Measurements from ENCODE around the gene RPS27.
"Not testable (repeated sequence)": the region's sequence is repeated elsewhere in the genome, so short reads cannot be mapped to it uniquely, and the experiment has no call there.

RPS27 gene

DNA sequence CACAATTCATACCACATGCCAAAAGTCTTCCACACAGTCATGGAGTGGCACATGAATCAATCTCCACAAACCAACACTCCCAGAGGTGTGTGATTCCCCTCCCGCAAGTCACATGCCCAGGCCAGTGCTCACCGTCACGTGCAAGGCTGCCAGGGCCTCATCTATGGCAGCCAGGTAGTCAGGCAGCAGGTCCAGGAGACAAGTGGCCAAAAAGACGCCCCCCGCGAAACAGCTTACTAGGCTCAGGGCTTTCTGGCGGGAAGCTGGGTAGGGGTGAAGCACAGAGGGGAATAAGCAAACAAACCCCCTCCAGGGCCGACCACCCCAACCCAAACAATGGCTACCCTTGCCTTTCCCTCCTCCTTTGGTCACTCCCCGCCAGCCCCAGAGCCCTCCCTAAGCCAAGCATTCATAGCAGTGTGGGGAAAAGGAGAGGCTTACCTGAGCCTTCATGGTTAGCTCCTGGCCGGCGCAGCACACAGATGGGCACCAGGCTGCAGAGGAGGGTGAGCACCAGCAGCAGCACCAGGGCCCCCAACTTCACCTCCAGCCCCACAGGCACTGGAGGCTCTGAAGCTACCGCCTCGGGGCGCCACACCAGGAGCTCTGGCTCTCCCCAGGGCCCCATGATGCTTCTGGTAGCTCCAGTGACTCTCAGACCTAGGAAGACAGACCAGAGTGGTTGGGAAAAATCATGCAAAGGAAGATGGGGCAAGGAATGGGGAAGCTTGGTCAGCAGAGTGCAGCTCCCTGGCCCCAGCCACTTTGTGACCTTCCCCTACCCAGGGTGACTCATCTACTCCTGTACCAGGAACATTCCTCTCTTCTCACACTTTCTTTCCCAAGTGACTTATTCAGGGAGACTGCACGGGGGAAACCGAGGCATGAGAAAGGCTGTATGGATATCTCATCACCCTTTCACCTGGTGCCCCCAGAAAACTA is 28.2 kb upstream of the RPS27 start:
- no peak for DNase-seq

DNA sequence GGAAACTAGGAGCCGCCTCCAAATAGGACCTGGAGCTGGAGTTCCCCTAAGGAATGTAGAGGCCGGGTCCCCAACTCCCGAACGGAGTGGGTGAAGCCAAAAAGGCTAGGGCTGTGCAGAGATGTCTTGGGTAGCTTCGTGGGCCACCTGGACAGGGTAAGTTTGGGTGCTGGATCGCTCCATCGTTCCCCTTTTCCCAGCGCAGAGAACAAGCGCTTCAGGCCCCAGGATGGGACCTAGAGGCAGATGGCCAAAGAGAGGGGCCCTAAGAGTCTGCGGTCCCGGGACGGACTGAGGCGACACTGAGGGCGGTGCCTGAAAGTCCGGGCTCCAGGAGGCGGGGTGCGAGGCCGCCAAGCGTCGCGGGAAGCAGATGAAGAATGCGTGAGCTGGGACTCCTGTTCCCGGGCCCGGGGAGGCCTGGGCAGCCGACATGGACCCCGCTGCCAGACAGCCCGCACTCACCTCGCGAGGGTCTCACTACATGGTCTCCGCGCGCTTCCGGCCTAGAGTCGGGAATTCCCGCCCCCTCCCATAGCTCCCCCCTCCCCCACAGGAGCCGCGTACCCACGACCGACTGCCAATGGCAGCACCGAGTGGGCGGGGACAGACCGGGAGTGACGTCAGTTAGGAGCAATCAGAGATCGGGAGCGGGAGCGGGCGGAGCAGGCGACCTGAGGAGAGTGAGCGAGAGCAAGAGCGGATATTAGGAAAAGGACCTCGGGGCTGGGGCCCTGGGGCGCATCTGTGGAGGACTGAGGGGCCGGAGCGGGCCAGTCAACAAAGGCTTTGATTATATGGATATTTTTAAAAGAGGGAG is 27.3 kb upstream of the RPS27 start, which contains the start of gene SLC39A1:
SLC39A1 (minus strand) TSS at position 508 of the 820 bp plus-strand sequence. CDS start 822 bp downstream, outside the sequence.
- DNase-seq = peak; percentile 95

DNA sequence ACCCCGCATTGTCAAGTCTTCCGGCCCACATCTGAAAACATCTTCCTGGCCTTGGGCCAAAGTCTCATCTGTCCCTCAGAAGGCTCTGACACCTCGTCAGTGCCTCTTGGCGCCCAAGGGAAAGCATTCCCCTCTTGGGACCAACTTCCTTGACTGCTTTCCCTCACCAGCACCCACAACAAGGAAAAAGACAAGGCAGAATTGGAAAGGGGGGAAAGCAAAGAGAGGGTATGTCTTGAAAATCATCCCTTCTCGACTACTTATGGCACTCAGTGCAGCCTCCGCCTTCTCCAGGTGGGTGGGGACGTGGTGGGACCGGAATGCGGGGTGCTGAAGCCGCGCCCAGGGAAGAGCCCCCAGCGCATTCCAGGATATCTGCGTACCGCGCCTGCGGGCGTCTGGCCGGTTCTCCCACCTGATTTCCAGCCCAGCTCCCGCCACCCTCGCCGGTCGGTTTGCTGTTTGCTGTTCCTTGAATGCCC is 26.7 kb upstream of the RPS27 start:
- no peak for DNase-seq

DNA sequence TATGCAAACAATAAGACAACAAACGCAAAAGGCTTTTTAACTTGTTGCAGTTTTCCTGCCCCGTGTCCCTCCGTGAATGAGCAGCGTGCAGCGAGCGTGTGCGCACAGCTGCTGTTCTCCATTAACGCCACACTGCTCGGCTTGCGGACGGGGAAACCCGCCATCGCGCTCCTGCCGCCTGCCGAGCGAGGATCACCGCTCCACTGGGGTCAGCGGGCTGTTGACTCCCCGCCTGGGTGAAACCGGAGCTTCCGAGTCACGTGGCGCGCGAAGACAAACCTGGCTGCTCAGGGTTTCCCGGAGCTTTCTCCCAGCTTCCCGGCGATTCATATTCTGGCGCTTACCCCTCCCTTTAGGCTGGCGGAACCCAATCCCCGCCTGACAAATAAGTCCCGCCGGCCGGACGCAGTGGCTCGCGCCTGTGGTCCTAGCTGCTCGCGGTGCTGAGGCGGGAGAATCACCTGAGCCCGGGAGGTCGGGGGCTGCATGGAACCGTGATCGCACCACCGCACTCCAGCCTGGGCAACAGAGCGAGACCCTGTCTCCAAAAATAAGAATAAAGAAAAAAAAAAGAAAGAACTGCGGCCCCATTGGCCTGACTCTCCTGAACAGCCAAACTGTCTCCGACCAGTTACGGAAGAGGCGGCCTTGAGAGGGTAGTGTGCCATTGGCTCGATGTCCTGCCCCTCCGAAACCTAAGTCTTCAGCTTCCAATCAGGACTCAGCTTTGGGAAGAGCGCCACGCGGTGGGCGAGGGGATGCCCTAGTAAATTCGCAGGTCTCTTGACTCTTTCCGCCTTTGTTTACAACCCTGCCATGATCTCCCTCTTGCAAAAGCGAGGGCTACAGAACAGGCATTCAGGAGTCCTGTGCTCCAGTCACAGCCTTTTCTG is 23.2 kb upstream of the RPS27 start, which contains the start of gene CREB3L4:
CREB3L4 (plus strand) TSS at position 796 of the 893 bp plus-strand sequence. CDS start 624 bp downstream, outside the sequence.
- peak; percentile 86 for DNase-seq

DNA sequence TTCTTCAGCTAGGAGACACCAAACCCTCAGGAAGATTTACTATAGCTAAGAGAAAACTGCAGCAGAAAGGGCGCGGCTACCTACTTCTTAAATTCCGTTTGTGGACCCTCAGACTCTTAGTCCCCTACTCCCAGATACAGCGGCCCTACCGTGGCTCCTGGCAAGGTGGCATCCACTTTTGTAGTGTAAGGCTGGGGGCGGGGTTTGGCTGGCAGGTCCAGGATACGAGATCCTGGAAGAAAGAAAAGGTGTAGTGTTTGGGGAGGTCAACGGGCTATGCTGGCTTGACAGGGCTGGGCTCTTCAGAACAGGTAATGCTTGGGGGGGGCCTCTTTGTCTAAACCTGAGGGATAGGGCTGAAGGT is 22.6 kb upstream of the RPS27 start:
- DNase-seq = no peak

DNA sequence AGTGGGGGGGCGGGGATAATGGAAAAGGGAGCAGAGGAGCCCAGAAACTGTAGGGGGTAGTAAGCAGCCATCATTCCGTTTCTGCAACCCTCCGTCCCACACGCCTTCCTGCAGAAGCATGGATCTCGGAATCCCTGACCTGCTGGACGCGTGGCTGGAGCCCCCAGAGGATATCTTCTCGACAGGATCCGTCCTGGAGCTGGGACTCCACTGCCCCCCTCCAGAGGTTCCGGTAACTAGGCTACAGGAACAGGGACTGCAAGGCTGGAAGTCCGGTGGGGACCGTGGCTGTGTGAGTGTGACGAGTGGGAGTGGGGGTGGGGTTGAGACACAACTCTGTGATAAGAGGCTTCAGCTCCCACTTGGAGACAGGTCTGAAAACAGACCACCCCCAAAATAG is 22.2 kb upstream of the RPS27 start:
- no peak for DNase-seq

DNA sequence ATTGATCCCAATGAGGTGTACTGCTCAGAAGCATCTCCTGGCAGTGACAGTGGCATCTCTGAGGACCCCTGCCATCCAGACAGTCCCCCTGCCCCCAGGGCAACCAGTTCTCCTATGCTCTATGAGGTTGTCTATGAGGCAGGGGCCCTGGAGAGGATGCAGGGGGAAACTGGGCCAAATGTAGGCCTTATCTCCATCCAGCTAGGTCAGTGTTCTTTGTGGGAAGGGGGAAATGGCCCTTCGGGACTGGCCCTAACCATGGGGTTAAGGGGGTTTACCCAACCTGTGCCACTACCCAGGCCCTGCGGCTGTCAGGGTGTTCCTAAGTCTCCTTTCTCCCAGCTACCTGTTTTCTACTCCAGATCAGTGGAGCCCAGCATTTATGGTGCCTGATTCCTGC is 21.6 kb upstream of the RPS27 start:
- no peak for DNase-seq

DNA sequence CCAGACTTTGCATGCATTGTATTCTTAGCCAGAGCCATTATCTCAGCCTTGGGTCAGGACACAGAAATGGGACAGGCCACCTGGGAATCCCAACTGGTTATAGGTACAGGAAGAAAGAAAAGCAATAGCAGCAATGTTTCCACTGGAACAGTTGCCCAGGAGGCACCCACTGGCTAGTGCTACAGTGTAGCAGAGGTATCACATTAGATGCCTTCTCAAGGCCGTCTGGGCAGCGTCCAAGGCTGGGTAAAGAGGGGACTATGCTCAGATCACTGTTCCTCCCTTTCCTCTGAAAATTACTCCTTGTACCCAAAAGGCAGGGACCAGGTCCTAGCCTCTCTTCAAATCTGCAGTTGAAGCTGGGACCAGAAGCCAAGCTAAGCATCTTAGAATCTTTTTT is 20.2 kb upstream of the RPS27 start:
- no peak for DNase-seq

DNA sequence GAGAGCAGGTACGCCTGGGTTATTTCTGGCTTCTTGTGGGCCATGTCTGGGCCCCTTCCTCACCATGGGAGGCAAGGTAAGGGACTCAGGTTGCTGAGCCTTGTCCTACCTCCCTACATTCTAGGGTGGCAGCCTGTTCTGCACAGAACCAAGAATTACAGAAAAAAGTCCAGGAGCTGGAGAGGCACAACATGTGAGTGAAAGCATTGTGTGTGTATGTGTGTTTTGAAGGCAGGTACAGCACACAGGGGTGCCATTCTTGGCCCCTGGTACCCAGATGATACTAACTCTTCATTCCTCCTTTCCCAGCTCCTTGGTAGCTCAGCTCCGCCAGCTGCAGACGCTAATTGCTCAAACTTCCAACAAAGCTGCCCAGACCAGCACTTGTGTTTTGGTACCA is 17.5 kb upstream of the RPS27 start:
- no peak for DNase-seq

DNA sequence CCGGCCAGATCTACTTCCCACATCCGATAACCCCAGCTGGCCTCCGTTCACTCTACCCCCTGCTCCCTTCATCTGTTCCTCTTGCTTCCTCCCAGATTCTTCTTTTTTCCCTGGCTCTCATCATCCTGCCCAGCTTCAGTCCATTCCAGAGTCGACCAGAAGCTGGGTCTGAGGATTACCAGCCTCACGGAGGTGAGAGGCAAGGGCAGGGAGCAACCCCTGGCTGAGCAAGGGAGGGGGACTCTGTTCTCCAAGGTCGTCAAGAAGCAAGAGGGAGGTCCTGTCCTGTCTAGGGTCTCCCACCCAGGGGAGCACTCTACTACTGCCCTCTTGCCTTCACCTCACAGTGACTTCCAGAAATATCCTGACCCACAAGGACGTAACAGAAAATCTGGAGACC is 17.0 kb upstream of the RPS27 start:
- DNase-seq = no peak

DNA sequence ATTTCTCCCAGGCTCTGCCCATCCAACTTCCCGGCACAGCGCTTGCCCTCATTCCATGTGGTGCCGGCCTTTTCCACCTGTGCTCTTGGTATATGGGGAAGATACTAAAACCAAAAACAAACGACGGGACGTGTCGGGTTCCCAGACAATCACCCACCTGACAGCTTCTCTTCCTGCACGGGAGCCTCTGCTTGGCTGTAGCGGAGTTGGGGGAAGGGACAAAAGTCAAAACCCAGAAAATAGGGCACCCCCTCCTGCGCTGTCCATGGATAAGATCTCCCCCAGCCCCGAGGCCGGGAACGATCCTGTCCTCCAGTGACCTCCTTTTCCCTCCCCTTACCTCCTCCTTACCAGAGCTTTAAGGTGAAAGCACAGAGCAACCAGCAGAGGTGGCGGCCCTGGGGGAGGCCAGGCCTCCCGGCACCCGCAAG is 13.7 kb upstream of the RPS27 start:
- DNase-seq = no peak

DNA sequence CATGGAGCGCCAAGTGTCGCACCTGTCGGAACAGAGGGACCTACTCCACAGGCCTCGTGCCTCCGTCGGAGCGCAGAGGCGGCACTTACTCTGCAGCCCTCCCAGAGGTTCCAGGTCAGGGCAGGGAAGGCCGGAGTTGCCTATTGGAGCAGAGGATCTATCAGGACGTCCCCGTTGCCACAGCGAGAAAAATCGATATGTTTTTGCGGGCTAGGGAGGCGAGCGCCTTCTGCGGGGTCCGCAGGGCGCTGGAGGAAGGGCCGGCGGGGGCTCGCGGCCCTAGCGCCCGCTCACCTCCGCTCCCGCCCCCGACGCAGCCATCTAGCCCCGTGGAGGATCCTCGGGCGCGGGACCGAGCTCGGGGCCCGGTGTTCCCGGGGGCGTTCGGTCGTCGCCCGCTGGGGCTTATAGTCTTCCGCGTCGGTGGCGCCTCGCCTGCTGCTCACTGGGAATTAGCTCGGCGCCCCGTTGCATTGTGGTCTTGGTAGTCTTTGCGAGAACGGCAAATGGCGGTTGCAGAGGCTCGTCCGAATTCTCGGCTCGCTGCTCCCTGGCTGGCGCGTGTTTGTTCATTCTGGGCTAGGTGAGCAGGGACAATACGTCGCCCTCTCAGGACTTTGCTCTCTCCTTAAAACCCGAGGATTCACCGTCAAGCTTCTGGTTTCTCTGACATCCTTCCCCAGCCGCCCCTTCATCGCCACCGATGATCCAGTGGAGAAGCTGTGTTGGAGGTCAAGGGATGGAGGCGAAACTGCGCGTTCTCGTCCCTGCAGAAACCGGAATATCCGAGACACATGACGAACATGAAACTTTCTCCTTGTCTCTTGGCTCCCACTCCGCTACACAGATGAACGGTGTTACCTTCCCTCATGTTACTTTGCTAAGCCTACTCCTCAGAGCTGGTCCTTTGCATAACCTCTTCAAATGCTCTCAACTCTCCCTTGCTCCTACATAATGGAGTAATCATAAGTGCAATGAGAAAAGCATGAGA is 13.0 kb upstream of the RPS27 start, which contains the start of gene JTB:
JTB (minus strand) TSS at position 425 of the 991 bp plus-strand sequence; CDS start at position 3, 422 bp downstream.
- peak; percentile 90 for DNase-seq

DNA sequence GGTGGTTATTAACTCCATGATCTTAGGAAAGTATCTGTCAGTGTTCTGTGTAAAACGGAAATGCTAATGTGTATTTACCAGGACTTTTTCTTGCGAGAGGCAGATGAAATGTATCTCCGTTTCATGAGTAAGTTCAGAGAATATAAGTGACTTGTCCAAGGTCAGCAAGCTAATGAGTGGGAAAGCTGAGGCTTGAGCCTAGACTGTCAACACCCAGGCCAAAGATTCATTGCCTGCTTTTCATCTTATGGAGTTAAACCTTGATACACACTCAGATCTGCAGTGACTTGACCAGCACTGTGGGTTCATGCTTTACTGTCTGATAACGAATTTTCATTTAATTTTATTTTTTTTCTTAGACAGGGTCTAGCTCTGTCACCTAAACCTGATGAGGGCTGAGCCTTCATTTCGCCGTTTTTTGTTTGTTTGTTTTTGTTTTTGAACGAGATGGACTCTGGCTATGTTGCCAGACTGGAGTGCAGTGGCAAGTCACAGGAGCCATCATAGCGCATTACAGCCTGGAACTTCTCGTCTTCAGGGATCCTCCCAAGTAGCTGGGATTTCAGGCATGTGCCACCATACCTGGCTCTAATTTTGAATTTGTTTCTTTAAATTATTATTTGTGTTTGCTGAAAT is 12.2 kb upstream of the RPS27 start:
- DNase-seq = no peak

DNA sequence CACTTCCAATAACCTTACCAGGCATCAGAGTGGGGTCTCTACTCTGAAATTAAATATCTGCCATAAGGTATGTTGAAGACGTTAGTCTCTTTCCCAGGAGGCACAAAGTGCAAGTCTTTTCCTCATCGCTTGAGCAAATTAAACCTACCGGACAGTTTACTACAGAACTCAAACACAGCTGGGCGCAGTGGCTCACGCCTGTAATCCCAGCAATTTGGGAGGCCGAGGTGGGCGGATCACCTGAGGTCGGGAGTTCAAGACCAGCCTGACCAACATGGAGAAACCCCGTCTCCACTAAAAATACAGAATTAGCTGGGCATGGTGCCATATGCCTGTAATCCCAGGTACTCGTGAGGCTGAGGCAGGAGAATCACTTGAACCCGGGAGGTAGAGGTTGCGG is 11.5 kb upstream of the RPS27 start:
- DNase-seq = not testable (repeated sequence)

DNA sequence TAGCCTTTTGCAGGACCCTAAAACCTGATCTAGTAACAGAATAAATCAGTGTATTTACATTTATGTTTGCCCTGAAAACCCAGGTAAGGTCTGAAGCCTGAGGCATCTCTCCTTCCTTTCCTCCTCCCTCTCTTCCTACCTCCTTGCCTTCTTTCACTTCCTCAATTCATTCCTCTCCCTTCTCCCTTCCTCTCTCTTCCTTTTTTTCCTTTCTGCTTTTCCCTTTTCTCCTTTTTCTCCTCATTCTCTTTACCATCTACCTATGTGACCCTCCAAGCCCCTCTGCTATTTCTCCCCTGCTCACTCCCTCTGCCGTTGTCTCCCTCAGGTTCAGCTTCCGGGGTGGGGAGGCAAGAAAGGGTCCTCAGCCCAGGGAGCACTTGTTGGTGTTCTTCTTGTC is 8.8 kb upstream of the RPS27 start:
- DNase-seq = not testable (repeated sequence)

DNA sequence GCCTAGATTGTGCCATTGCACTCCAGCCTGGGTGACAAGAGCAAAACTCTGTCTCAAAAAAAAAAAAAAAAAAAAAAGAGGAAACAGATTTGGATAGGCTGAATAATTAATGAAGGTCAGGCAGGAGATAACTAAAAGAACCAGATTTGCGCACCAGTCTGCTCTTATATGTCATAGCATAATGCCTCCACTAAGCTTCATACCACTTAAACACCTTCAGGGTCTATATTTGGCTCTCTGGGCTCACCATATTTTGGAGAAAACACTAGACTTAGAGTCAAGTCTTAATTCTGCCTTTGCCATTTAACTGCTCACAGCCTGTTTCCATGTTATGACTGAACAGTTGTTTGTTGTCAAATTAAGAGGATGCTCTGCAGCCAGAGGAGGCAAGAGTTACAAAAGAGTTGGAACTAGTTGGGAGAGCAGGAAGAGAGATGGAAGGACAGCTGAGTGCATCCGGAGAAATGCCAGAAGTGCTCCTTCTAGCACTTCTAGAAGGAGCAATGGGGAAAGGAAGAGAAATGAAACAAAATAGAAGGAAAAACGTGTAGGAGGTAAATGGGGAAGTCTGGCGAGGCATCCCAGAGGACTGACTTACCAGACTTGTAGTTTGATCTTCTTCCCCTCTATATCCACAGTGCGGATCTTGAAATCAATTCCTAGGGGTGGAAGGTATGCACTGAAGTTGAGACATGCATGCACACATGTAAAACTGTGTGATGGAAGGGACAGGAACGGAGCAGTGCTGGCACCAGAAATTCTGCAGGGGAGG is 6.3 kb upstream of the RPS27 start:
- DNase-seq = no peak

DNA sequence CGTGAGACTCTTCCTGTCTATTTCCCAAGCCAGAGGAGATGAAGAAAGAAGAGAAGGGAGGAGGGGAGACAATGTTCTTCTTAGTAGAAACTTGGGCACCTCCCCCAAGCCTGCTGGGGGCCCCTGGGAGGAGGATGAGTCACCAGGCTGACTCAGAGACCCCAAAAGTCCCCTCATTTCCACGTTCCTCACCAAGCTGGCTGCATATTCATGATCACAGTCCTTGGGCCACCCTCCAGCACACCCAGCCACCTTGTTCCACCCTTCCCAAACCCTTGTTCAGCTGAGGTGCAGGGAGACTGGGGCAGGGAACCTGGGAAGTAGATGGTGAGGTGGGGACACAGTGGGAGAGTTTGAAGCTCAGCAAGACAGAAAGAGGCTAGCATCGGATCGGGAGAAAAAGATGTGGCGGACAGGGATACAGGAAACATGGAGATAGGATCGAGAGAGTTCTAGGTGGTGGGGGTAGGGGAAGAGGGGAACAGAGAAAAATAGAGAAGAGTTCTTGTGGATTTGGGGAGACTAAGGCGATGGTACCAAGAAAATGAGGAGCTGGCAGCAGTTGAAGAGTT is 5.1 kb upstream of the RPS27 start:
- DNase-seq = no peak

DNA sequence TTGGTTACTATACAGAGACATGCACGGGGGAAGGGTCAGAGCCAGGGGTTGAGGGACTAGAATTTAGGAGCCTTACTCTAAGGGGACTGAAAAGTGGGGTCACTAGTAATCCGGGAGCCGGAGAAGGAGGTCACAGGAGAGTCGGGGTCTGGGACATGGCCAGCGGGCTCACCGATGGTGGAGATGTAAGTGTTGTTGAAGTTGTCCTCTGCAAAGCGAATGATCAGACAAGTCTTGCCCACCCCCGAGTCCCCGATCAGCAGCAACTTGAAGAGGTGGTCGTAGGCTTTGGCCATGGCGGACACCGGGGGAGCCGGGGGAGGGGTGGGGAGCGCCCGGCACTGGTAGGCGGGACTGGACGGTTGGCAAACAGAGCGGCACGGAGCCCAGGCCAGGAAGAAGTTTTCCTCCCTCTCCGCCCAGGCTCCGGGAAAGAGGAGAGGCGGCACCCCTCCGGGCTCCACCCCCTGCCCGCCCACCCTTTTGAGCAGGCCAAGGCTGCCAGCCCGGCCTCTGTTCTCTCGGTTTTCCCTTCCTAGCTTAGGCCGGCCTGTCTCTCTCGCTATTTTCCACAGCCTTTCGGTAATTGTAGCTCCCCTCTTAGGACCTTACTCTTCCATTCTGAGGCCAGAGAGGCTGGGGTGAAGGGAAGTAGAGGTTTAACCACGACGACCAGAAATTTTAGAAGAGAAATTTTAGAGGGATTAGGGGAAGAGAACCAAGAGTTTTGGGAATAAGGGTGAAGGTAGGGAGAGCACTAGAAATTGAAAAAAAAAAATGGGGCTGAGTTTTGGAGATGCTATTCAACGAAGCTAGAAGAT is 4.4 kb upstream of the RPS27 start, which contains the start of gene RAB13:
RAB13 (minus strand) TSS at position 399 of the 821 bp plus-strand sequence; CDS start at position 296, 103 bp downstream.
- DNase-seq = no peak
